Brain pericyte (primary cell): ENCODE results near the gene MAP2K5.

Source experiments
- DNase-seq: peaks from one replicate; pipeline ENCODE4 v3.0.0-alpha.2; 2012; ENCODE audit warnings: low read depth, low spot score

MAP2K5 gene

GRCh38 chr15:67521783-67522568 lies 20.5 kb upstream of the MAP2K5 start:
- DNase-seq: no peak

- no peak for DNase-seq
Observed at GRCh38 chr15:67523330-67523729, 19.2 kb upstream of the MAP2K5 start.

GRCh38 chr15:67524235-67524634 lies 18.3 kb upstream of the MAP2K5 start:
- no peak for DNase-seq

DNA sequence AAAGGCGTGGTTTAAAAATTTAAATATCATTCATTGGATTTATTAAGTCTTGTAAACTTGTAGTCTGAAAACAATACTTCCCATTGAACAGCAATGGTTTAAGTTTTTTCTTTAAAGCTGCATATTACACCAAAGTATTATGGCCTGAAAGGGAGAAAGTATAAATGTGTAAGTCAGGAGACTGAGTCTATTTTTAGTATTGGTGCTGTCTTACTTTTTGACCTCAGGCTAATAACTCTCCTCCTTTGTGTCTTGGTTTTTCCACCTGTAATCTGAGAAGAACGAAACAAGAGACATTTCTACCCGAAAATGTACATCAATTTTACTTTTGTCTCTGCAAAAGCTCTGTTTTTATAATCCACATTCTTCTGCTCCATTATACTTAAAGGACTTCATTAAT lies 14.0 kb upstream of the MAP2K5 start:
- DNase-seq: no peak

- DNase-seq: no peak
Observed at GRCh38 chr15:67531379-67531914, 11.1 kb upstream of the MAP2K5 start.

- DNase-seq: no peak
Observed at GRCh38 chr15:67533873-67534272, 8.6 kb upstream of the MAP2K5 start.

DNA sequence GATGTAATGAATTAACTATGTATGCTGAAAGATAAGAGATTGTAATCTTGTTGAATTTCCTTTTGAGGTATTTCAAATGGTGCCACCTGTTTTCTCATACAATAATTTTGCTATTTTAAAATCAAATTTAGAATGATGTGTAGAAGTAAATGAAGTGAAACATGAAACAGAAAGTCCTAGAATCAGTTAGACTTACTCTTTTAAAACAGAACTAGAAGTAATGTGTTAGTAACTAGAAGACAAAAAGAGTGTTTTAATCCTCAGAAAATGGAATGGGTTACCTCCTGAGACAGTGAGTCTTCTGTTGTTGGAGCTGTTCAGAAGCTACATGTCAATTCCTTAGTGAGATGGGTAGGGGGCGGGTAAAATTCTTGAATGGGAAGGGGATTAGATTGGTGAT lies 8.1 kb upstream of the MAP2K5 start:
- DNase-seq: no peak

DNA sequence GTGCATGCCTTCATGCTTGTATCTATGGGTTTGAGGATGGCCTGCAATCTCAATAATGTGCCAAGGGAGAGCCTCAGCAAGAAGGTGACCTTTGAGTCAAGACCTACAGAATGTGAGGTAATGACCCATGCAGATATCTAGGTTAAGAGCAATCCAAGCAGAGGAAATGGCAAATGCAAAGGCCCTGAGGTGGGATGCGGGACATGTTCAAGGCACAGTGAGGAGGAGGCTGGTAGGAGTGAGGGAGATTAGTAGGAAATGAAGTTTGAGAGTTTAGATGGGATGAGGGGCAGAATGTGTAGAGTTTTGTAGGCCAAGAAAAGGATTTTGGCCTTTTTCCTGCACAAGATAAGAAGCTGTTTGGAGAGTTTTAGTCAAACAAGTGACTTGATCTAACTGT lies 4.7 kb upstream of the MAP2K5 start:
- no peak for DNase-seq

GRCh38 chr15:67543348-67543718 lies 830 bp downstream of the MAP2K5 start:
- DNase-seq: no peak

DNA sequence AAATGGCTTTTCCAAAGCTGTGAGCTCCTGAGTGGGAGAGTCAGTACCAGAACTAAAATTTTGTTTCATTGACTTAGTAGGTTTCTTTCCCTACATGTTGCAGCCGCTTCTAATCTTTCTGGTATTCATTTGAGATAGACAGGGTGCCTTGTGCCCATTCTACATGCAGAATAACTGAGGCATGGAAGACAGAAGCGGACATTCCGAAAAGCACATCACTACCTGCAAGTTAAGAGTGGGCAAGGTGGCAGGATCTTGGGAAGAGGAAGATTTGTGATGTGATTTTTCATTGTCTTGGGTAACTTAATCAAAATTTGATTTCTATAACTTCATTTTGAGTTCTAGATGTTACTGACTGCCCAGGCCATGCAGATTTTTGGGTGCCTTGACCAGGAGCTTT lies 2.0 kb downstream of the MAP2K5 start:
- no peak for DNase-seq

DNA sequence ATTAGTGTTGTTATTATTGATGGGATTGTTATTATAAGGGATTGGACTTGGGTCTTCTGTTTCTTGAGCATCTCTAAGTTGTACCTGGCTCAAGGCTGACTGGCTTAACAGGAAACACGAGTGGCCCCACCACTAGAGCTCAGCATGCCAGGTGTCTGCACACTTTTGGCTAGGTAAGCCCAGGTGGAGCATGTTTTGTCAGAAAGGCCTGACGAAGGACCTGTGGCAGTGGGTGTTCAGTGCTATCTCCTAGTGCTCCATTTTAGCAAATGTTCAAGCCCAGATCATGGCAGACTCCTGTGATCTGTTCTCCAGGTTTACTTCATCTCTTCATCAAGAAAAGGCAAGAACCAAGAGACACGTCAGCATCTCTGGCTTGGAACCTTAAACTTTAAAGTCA lies 3.4 kb downstream of the MAP2K5 start:
- DNase-seq: no peak

GRCh38 chr15:67547064-67547463 lies 4.6 kb downstream of the MAP2K5 start:
- DNase-seq: no peak

DNA sequence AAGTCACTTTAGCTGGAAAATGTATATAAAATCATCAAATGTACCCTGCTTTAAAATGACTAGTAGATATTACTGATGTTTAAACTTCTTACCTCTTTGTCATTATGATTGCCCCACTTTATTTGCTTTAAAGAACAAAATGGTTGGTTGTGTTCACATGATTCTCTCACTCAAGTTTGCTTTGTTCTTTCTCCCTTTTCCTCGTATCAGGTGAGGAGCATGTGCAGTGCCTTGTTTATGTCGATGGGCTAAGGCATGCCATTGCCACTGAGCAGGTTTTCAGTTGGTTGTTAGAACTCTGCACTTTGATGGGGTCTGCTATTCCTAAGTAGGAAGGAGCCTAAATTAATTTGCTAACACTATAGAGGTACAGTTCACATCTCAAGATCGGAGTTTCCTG lies 5.3 kb downstream of the MAP2K5 start:
- no peak for DNase-seq

DNA sequence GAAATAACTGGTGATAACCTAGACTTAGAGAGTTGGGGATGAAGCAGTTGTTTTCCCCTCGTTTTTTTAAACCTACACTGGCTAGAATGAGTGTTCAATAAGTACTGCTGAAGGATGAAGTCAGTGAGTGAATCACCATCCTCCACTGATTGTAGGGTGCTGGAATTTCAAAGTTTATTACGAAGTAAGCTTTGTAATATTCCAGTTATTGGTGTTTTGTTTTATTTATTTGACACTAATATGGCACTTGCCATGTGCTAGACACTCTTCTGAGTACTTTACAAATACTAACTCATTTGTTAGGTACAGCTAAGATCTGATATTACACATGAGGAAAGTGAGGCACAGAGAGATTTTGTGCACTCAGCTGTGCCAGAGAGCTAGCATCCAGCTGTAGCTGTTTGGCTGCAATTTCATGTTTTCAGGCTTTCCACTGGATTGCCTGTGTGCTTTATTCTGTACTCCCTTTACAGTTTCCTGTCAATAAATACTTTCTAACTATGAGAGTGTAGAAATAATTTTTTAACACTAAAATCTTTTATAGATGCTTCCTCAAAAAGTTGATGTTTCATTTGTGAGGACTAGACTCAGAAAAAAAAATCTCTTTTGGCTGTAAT lies 5.8 kb downstream of the MAP2K5 start:
- DNase-seq: no peak

- DNase-seq: no peak
Observed at GRCh38 chr15:67548862-67549651, 6.6 kb downstream of the MAP2K5 start.

- DNase-seq: no peak
Observed at GRCh38 chr15:67549736-67550135, 7.2 kb downstream of the MAP2K5 start.

DNA sequence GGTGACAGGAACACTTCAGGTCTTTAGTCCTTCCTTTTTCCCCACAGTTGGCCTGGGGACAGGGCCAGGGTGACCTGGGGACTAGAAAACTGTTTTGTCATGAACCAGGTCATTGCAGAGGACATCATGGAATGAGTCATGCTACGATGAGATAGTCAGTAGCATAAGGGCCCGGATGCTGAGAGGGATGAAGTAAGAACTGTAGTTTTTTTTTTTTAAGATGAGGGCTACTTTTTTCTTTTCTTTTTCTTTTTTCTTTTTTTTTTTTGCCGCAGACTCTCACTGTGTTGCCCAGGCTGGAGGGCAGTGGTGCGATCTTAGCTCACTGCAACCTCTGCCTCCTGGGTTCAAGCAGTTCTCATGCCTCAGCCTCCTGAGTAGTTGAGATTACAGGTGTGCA lies 8.0 kb downstream of the MAP2K5 start:
- no peak for DNase-seq

- DNase-seq: no peak
Observed at GRCh38 chr15:67551207-67551743, 8.8 kb downstream of the MAP2K5 start.

DNA sequence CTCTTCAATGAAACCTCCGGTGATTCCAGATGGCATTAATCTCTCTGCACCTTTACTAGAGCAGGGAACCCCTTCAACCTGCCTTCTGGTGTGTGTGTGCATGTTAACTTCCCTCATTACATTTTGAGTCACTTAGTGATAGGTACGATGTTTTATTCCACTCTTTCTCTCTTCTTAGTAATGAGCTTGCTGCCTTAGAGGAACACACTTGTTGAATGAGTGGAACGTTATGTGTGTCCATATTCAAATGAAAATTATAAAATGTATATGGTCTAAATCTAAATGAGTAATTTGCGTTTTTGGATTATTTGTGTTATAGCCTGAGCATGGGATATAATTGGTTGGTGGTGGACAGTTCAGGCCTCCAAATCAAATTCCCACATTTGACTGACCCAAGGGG lies 12.1 kb downstream of the MAP2K5 start:
- DNase-seq: no peak

GRCh38 chr15:67556976-67557570 lies 14.6 kb downstream of the MAP2K5 start:
- DNase-seq: no peak

- DNase-seq: no peak
Observed at GRCh38 chr15:67558502-67558901, 16.0 kb downstream of the MAP2K5 start.

- no peak for DNase-seq
Observed at GRCh38 chr15:67559158-67559557, 16.7 kb downstream of the MAP2K5 start.
